ENCODE measurements around the gene BCAR3. TPM values are rescaled to one million over a fixed set of nuclear protein-coding genes. Genes with fewer than 3 reads are reported as not detected.
"Not testable (repeated sequence)": the region's sequence is repeated elsewhere in the genome, so short reads cannot be mapped to it uniquely, and the experiment has no call there.

The BCAR3 gene
- total RNA-seq, 4 donors from 2014 or later = 29.6 to 46.7 (median 37.0) TPM

- no peak for DNase-seq
- Histone ChIP-seq H3K9me3 (no peaks in the 10 kb centered on the region), H3K4me1 (peaks cover 11 to 57% of the 10 kb centered on the region in 2 donors), H3K4me3 (replicated peaks in 1 of 3) (no peak overlapping the region), H3K27me3 (no peaks in the 10 kb centered on the region), H3K27ac (no peak overlapping the region), H3K36me3 (no peaks in the 10 kb centered on the region)
- intact Hi-C loops (cut with DNase I) = no loop called here
- WGBS, 2 donors = 77 to 91% methylated on average over 3 of the region's 3 CpGs
- no peak for TF ChIP-seq CTCF (IDR thresholded peaks at IDR 0.05)
- no peak for TF ChIP-seq POLR2A (IDR thresholded peaks at IDR 0.05)
These were observed 3.1 kb downstream of the BCAR3 start for GRCh38 chr1:93678491-93678890.

- TF ChIP-seq POLR2A (IDR thresholded peaks at IDR 0.05) = no peak
- TF ChIP-seq CTCF (IDR thresholded peaks at IDR 0.05) = no peak
- intact Hi-C loops (cut with DNase I) = no loop called here
- H3K4me1 ChIP-seq = peaks cover 19 to 65% of the 10 kb centered on the region in 2 donors
These were observed 3.9 kb downstream of the BCAR3 start for GRCh38 chr1:93677729-93678128.

GRCh38 chr1:93676427-93676826 lies 5.2 kb downstream of the BCAR3 start:
- peaks cover 29 to 71% of the 10 kb centered on the region in 2 donors for H3K4me1 ChIP-seq
- no peak for TF ChIP-seq CTCF (IDR thresholded peaks at IDR 0.05)
- TF ChIP-seq POLR2A (IDR thresholded peaks at IDR 0.05) = no peak
- WGBS, 2 donors = 78 to 80% methylated on average over 6 of the region's 6 CpGs
- peak overlapping the region in 1 of 3 donors; percentile 46 for H3K27ac ChIP-seq
- H3K27me3 ChIP-seq = no peaks in the 10 kb centered on the region
- H3K9me3 ChIP-seq = no peaks in the 10 kb centered on the region
- no peak overlapping the region for H3K4me3 ChIP-seq (replicated peaks in 1 of 3)
- peak in 1 of 2 donors; percentile 10 for DNase-seq
- intact Hi-C loops (cut with DNase I) = no loop called here
- H3K36me3 ChIP-seq = no peaks in the 10 kb centered on the region

More at GRCh38 chr1:93677729-93678128, 3.9 kb downstream of the BCAR3 start:
- no peak for DNase-seq
- Histone ChIP-seq H3K27me3 (no peaks in the 10 kb centered on the region), H3K27ac (peak overlapping the region in 1 of 3 donors; percentile 18), H3K36me3 (no peaks in the 10 kb centered on the region), H3K4me3 (replicated peaks in 1 of 3) (no peak overlapping the region), H3K9me3 (no peaks in the 10 kb centered on the region)
- 90 to 97% methylated on average over 1 of the region's 1 CpG for WGBS, 2 donors

GRCh38 chr1:93675931-93676330 lies 5.7 kb downstream of the BCAR3 start:
- no peaks in the 10 kb centered on the region for H3K9me3 ChIP-seq
- intact Hi-C loops (cut with DNase I) = no loop called here
- H3K36me3 ChIP-seq = no peaks in the 10 kb centered on the region
- no peak overlapping the region for H3K27ac ChIP-seq
- 89 to 91% methylated on average over 5 of the region's 5 CpGs for WGBS, 2 donors
- H3K4me3 ChIP-seq (replicated peaks in 1 of 3) = no peak overlapping the region
- no peak for TF ChIP-seq POLR2A (IDR thresholded peaks at IDR 0.05)
- no peak for TF ChIP-seq CTCF (IDR thresholded peaks at IDR 0.05)
- H3K27me3 ChIP-seq = no peaks in the 10 kb centered on the region
- no peak for DNase-seq
- H3K4me1 ChIP-seq = peaks cover 29 to 76% of the 10 kb centered on the region in 2 donors

- Histone ChIP-seq H3K36me3 (no peaks in the 10 kb centered on the region), H3K27ac (peak overlapping the region in 1 of 3 donors; percentile 76), H3K4me1 (peaks cover 33 to 79% of the 10 kb centered on the region in 2 donors), H3K27me3 (no peaks in the 10 kb centered on the region), H3K9me3 (no peaks in the 10 kb centered on the region), H3K4me3 (replicated peaks in 1 of 3) (no peak overlapping the region)
- 64 to 75% methylated on average over 3 of the region's 3 CpGs for WGBS, 2 donors
- intact Hi-C loops (cut with DNase I) = no loop called here
- TF ChIP-seq CTCF (IDR thresholded peaks at IDR 0.05) = no peak
- TF ChIP-seq POLR2A (IDR thresholded peaks at IDR 0.05) = no peak
- no peak for DNase-seq
These were observed 6.4 kb downstream of the BCAR3 start for GRCh38 chr1:93675271-93675670.

- H3K27ac ChIP-seq = peak overlapping the region in 2 of 3 donors; percentile 60 to 76
- H3K36me3 ChIP-seq; H3K27me3 ChIP-seq; intact Hi-C loops (cut with DNase I); H3K4me3 ChIP-seq (replicated peaks in 1 of 3); H3K9me3 ChIP-seq; DNase-seq: not testable (repeated sequence)
- 91 to 95% methylated on average over 6 of the region's 6 CpGs for WGBS, 2 donors
- H3K4me1 ChIP-seq = peaks cover 43 to 79% of the 10 kb centered on the region in 2 donors
These were observed 7.6 kb downstream of the BCAR3 start for GRCh38 chr1:93674071-93674470.
